ENCODE measurements around the gene FOLH1. TPM values are rescaled to one million over a fixed set of nuclear protein-coding genes. Genes with fewer than 3 reads are reported as not detected.
A peak's percentile ranks its signal among the peaks of the same experiment; 100 is the strongest.
"Not testable (repeated sequence)": the region's sequence is repeated elsewhere in the genome, so short reads cannot be mapped to it uniquely, and the experiment has no call there.

FOLH1 gene
- total RNA-seq, 2 donors from 2014 or later: not detected

GRCh38 chr11:49102356-49102755 is 106.0 kb downstream of the FOLH1 start:
- not testable (repeated sequence) for H3K36me3 Mint-ChIP-seq; DNase-seq (ENCODE audit: low spot score); H3K27me3 Mint-ChIP-seq; H3K27ac Mint-ChIP-seq; H3K4me3 Mint-ChIP-seq; H3K4me1 Mint-ChIP-seq (ENCODE audit: low read depth in 2 of 2)
- H3K9me3 Mint-ChIP-seq: peaks cover 14% of the 10 kb centered on the region
- peak in 1 of 2 donors; percentile 52 for ATAC-seq

Other genes starting within 250 kb of the FOLH1 start
- not detected for gene TRIM51G, start 224.7 kb downstream of the FOLH1 start, total RNA-seq
- gene TRIM49B, start 179.8 kb downstream of the FOLH1 start, total RNA-seq: not detected
- not detected for gene TRIM64C, start 149.5 kb downstream of the FOLH1 start, total RNA-seq